BJ (cell line): ENCODE data around the gene PLEKHJ1. TPM values are rescaled to one million over a fixed set of nuclear protein-coding genes. Genes with fewer than 3 reads are reported as not detected.
A peak's percentile ranks its signal among the peaks of the same experiment; 100 is the strongest.

Experiments
- CTCF ChIA-PET: fragments of 350-600 bp; formaldehyde crosslinking; extraction: SDS; loops from one replicate; lab custom pipeline; 2021; ENCODE audit warnings: antibody characterized with exemption, inconsistent platforms; lab: Yijun Ruan, JAX
- POLR2A ChIA-PET: fragments of 300-600 bp; sonication (Branson Sonifier 250); formaldehyde crosslinking; extraction: SDS; loops from one replicate; lab custom pipeline; 2021; ENCODE audit warnings: antibody characterized with exemption; lab: Charles Lee
- DNase-seq: peaks from one replicate; pipeline ENCODE4 v3.0.0-alpha.2; 2011; ENCODE audit warnings: low read depth
- H3K27me3 ChIP-seq: 2 replicates; pipeline ENCODE4 v1.6.0; 2011; ENCODE audit warnings: low read length; ENCODE audit not compliant: control insufficient read depth, insufficient read depth
- H3K36me3 ChIP-seq: 2 replicates; pipeline ENCODE4 v1.5.1; 2011; ENCODE audit warnings: low read length; ENCODE audit not compliant: control insufficient read depth, insufficient read depth
- H3K4me3 ChIP-seq: 2 replicates; pipeline ENCODE4 v1.5.1; 2011; ENCODE audit warnings: low read depth, mild to moderate bottlenecking, control low read depth, low read length
- polyA plus RNA-seq: library from polyadenylated mRNA; depleted of rRNA; stranded (reverse); fragments of >200 nt; gene quantifications from 2 replicates; pipeline ENCODE4 v1.2.3, GENCODE V29; 2011
- TF ChIP-seq, protein P1 (sequence below): IDR thresholded peaks from 2 replicates; pipeline ENCODE4 v1.5.1; 2011; ENCODE audit warnings: low read depth, mild to moderate bottlenecking, control low read depth, inconsistent platforms, low read length, moderate library complexity; ENCODE audit not compliant: insufficient read depth

PLEKHJ1 gene
- polyA plus RNA-seq, 1 experiment = 65.8 TPM

DNA sequence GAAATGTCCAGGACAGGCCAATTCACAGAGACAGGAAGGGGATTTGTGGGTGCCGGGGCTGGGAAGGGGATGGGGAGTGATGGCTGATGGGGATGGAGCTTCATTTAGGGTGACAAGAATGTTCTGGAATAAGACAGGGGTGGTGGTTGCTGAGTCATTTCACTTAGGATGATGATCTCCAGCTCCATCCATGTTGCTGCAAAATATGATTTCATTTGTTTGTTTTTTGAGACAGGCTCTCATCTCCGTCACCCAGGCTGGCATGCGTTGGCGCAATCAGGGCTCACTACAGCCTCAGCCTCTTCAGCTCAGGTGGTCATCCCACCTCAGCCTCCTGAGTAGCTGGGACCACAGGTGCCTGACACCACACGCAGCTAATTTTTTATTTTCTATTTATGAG, 23.2 kb upstream of the PLEKHJ1 start:
- no peak overlapping the region for H3K4me3 ChIP-seq
- TF ChIP-seq, protein P1, sequence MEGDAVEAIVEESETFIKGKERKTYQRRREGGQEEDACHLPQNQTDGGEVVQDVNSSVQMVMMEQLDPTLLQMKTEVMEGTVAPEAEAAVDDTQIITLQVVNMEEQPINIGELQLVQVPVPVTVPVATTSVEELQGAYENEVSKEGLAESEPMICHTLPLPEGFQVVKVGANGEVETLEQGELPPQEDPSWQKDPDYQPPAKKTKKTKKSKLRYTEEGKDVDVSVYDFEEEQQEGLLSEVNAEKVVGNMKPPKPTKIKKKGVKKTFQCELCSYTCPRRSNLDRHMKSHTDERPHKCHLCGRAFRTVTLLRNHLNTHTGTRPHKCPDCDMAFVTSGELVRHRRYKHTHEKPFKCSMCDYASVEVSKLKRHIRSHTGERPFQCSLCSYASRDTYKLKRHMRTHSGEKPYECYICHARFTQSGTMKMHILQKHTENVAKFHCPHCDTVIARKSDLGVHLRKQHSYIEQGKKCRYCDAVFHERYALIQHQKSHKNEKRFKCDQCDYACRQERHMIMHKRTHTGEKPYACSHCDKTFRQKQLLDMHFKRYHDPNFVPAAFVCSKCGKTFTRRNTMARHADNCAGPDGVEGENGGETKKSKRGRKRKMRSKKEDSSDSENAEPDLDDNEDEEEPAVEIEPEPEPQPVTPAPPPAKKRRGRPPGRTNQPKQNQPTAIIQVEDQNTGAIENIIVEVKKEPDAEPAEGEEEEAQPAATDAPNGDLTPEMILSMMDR = no peak
- H3K36me3 ChIP-seq = no peaks in the 10 kb centered on the region
- DNase-seq = no peak
- ChIA-PET POLR2A (no interaction called here), CTCF (interaction anchor here (0.9 to 2.3 kb wide), 3 partner anchors 17 to 104 kb away, joined by 3 to 9 read pairs (median 4); no protein-coding TSS in a partner anchor)
- H3K27me3 ChIP-seq = no peaks in the 10 kb centered on the region

DNA sequence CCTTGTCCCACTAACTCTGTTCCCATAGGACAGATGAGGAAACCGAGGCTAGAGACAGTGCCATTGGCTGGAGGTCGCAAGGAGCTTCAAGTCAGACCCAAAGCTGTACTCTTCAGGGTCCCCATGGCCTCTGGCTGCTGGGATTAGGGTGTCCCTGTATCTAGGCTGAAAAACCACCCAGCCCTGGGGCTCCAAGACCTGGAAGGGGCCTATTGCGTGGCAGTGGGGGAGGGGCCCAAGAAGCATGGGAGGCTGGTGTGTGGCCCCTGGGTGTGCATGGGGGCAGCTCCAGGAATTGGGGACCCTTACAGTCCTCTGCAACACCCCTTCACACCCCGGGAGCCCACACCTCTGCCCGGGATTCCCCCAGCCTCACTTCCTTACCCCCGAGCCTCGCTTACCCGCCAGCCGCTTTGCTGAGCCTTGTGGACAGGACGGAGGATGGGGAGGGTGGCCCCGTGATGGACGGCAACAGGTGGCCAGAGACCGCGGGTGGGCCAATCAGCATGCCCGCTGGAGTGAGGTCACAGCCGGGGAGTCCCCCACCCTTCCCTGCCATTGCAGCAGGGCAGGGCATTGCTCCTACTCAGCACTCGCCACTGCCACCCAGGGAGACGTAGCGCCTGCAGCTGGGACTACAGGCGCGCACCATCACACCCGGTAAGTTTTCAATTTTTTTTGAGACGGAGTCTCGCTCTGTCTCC, 20.0 kb upstream of the PLEKHJ1 start, which contains the start of gene JSRP1:
Gene JSRP1 (minus strand): TSS at position 436 of the 704 bp plus-strand sequence. CDS start 1,103 bp downstream, outside the sequence.
- POLR2A ChIA-PET = no interaction called here

GRCh38 chr19:2255112-2255845, 19.1 kb upstream of the PLEKHJ1 start:
- CTCF ChIA-PET = interaction anchor here (0.6 to 1.6 kb wide), 2 partner anchors 18 to 71 kb away, joined by 3 read pairs; no protein-coding TSS in a partner anchor
- Histone ChIP-seq H3K27me3 (peaks cover 14% of the 10 kb centered on the region), H3K36me3 (no peaks in the 10 kb centered on the region), H3K4me3 (no peak overlapping the region)
- DNase-seq = no peak
- TF ChIP-seq, protein P1 = no peak
- POLR2A ChIA-PET = no interaction called here

More for the DNA sequence above, 20.0 kb upstream of the PLEKHJ1 start, which contains the start of gene JSRP1:
- H3K36me3 ChIP-seq = no peaks in the 10 kb centered on the region
- TF ChIP-seq, protein P1 = no peak
- H3K4me3 ChIP-seq = no peak within 1 kb of the TSS
- no peak for DNase-seq
- peaks cover 14% of the 10 kb centered on the region for H3K27me3 ChIP-seq
- CTCF ChIA-PET = interaction anchor here (1.6 kb wide), 1 partner anchor 18 kb away, joined by 3 read pairs; no protein-coding TSS in a partner anchor

DNA sequence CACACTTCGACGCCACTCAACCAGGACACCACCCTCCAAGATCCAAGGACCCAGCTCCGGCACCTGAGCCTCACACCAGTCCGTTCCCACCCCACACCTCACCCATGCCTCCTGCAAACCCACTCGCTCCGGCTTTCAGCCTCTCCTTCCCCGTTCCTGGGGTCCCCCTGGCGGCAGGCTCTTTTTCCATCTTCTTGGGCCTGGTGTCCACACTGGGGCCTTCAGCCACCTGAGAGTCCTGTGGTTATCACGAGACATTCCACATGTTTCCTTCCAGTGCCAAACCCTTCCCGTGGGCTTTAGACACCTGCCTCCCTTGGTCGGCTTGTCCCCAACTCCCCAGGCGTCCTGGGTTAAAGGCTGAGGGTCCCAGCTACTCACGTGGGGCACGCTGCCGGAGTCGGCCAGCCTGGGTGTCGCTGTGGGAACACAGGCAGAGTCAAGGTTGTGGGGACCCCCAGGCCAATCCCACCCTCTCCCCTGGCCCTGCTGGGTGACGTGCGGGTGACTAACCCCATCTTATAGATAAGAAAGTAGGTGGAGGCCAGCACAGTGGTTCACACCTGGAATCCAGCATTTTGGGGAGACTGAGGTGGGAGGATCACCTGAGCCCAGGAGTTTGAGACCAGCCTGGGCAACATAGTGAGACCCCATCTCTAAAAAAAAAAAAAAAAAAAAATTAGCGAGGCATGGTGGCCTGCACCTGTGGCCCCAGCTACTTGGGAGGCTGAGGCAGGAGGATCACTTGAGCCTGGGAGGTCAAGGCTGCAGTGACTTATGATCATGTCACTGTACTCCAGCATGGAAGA, 18.1 kb upstream of the PLEKHJ1 start:
- ChIA-PET CTCF (interaction anchor here (0.9 to 1.6 kb wide), 4 partner anchors 15 to 19 kb away, joined by 3 to 4 read pairs (median 3); partner anchors contain the start of gene PLEKHJ1), POLR2A (no interaction called here)
- TF ChIP-seq, protein P1 = peak; percentile 50
- DNase-seq = no peak
- Histone ChIP-seq H3K27me3 (peaks cover 14% of the 10 kb centered on the region), H3K36me3 (no peaks in the 10 kb centered on the region), H3K4me3 (no peak overlapping the region)
